Stimulated activated CD4-positive, alpha-beta T cell treated with anti-CD3 and anti-CD28 coated beads, Interleukin-15, amount 100 ng/mL, for 1 hour (primary cell): Measurements from ENCODE around the gene ITGBL1.

ENCODE experiments used
- DNase-seq, 2 donors: peaks; one replicate each; pipeline ENCODE4 v3.0.0-alpha.2; 2020; ENCODE audit warnings: low read depth in 1 of 2, low spot score in 1 of 2

ITGBL1 gene

DNA sequence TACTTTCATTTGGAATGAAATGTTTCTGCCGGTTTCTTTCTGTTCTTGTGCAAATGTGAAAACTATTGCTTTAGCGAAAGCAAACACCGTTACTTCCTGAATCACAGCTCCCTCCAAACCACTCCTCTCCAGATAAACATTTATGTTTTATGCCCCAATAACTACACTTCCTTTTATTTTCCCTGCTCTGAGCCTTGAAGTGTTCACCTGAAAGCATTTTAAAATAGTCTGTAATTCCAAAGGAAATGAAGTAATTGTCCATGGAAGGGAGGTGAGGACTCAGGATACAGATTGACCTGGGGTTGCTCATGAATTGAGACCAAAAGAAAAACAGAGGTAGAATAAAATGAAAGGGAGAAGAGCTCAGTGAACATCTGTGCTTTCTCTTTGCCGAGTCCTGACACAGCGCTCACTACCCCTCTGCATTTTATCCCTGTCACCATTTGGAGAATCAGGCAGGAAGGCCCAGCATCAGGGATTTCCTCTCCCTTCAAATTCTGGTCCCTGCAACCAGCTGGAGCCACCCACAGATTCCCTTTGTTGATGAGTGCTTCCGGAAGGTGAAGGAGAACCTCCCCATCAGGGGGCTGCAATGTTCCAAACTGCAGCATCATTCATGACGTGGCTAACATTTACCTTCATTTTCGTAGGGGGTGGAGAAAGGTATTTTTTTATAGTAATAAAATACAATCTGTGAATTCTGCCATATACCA, 171.9 kb downstream of the ITGBL1 start:
- no peak for DNase-seq

DNA sequence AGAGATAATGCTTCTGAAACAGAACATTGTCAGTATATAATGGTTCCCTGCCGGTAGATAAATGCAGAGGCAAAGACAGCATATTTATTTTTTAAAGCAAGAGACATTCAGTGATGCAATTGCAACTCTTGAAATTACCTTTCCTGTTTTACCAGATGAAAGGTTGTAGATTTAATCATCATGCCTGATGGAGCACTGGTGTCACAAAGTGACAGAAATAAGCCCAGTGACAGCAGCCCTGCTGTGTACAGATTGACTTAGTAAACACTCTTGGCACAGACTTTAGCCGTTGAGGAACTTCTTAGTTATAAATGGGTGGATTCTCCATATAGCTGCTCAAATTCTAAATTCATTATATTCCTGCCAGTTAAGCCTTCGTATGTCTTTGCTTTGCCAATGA, 172.5 kb downstream of the ITGBL1 start:
- no peak for DNase-seq

DNA sequence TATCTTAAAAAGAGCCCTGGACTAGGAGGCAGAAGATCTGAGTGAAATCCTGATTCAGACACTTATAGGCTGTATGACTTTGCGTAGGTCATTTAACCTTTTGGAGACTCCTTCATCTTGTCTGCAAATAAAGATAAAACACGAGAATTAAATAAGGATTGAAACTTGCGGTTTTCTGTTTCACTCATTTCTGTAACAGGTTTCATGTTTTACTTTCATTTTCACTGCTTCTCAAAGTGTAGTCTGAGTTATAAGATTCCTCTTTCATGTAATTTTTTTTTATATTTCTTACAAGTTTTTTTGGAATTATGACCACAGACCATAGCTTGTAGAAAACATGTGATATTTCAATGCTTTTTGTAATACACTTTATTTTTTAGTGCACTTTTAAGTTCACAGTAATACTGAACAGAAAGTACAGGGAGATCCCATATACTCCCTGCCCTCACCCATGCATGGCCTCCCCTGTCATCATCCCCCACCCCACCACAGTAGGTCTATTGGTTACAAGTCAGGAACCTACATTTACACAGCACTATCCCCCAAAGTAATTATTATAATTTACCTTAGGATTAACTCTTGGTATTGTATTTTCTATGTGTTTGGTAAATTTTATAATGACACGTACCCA, 174.6 kb downstream of the ITGBL1 start:
- DNase-seq = no peak

DNA sequence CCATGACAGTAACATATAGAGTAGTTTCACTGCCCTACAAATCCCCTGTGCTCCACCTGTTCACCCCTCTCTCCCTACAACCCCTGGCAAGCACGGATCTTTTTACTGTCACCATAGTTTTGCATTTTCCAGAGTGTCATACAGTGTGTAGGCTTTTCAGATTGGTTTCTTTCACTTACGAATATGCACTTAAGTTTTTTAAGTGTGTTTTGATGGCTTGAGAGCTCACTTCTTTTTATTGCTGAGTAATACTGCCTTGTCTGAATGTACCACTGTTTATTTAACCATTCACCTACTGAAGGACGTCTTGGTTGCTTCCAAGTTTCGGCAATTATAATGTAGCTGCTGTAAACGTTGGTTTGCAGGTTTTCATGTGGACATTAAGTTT, 175.1 kb downstream of the ITGBL1 start:
- DNase-seq = no peak

DNA sequence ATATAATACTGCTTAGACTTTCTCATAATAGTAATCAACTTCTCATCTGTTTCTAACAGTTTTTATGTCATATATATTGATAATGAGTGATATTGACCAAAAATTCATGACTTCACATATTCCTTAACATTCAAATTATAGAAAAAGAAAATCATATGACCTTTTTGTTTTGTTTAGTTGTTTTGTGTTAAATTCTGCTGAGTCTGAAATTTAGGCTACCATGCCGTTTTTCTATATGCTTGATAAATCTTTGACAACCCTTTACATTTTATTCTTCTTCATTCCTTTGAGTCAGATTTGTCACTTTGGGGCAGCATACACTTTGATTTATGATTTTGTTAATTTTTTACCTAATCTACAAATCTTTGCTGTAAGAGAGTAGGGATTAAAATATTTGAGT, 176.4 kb downstream of the ITGBL1 start:
- no peak for DNase-seq

DNA sequence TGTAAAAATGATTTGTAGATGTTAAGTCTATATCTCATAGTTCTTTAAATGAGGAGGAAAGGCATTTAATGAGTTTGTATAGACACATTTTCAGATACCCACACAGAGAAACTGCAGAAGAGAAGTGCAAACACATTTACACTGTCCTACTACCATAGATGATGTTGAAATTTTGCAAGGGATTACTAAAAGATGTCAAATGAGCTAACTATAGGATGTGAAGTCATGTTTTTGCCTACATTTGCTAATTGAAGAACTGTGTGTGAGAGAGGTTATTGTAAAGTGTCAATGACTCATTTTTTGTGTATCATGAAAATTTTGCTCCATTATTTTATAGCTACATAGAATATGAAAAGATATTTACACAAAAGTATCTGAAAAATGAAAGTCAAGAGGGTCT, 178.9 kb downstream of the ITGBL1 start:
- no peak for DNase-seq

DNA sequence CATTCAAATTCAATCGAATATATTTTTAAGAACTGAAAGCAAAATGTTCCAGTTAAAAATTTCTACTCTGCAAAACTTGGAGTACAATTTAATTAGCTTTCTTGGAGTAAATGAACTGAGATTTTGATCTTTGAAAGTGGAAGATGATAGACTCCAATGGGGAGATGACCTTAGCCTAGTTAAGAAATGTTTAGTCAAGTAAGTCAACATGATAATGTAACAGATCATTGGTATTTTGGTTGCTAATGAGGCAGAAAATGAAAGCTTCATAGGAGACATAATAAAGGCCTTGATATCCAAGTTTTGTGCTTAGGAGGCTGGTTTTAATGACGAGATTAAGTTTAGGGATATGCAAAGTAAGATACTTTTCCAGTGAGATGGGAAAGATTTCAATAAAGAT, 181.7 kb downstream of the ITGBL1 start:
- DNase-seq = no peak

DNA sequence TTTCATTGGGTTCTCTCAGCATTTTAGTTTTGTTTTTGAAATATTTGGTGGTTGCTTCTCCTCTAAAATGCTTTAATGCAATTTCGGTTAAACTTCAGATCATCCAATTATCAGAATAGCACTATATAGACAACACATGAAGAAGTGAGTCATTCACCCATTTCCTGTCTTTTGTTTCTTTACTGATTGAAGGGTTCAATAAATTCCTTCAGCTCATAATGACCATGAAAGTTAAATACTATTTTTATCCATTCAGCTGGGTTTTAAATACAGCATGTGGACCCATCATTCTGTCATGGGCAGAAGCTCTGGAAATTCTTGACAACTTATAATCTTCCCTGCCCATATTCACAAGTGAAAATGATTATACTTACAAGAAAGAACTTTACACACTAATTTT, 187.2 kb downstream of the ITGBL1 start:
- no peak for DNase-seq

DNA sequence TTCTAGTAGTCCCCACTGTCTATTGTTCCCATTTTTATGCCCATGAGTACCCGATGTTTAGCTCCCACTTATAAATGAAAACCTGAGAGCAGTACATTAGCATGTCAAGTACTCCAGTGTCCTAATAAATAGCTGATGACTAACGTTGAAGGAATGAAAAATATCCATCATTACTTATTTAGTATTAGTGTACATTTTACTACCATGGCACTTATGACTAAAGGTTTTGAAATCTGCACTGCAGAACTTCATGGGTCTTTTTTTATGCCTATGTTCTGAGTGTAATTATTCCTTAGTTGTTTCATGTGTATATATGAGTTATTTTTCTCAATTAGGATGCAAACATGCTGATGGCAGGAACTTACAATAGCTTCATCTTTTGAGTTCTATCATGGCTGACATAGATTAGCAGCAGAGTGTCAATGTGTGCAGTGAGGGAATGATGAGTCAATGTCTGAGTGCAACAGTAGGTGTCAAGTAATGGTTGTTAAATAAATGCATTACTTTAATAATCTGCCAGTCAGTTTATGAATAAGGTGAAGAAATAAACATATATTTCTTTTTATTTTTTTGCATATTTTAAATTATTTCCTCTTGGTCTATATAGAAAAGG, 188.4 kb downstream of the ITGBL1 start:
- DNase-seq = no peak

DNA sequence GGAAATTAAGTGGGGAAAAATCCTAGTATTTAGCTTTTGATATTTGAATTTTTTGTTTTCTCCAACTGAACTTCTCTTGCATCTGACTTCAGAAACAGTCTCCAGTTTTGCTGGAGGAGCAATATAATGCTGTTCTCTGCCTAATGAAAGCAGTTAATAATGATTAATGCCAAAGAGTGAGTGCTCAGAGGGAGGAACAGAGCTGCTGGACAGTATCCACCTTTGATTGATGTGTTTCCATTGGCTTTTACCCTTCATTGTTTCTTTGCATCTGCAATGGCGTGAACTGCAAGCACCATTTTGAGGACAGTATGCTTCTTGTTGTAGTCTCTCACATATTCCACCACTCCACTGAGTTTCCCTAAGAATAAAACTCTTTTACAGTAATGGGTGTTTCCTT, 193.4 kb downstream of the ITGBL1 start:
- no peak for DNase-seq

DNA sequence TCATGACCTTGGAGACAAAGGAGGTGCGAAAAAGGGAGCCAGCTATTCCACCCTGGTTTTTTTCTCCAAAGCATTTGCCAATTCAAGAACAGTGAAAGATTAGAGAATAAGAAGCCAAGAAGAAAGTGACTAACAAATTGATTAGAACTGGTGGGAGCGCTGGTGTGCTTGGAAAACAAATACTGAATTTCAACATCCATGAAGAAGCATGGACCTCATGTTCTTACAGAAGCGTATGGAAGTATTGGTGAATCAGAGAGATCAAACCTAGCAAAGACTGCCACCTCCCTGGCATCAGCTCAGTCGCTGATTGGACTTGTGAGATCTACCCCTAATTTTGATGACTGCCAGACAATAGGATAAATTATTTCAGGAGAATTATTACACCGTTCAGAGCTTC, 195.3 kb downstream of the ITGBL1 start:
- DNase-seq = no peak

DNA sequence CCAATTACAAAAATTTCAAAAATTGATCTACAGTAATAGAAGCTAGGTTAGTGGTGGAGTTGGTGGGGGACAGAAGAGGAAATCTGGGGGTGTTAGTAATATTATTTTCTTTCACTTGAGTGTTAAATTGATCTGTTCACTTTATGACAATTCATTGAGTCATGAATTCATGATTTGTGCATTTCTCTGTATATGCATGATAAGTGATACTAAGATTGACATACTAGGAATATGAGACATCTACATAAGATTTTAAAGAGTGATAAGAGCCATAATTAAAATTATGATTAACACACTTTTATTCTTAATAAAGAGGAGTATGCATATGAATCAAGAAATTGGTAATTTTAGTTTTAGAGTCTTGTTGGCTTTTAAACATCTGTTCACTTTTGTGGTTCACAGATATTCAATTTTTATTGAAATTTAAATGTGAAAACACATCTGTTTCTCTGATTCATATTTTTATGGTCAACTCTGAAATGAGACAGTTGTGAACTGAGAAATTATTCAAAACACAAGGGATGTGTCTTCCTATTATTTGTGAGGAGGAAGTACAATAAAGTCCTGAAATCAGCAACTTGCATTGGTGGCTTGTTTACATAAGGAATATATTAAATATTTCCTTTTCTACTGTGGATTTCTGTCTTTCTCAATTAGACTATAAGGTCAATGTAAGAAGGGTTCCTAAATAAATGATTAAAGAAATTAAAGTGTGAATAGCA, 196.5 kb downstream of the ITGBL1 start:
- DNase-seq = no peak

DNA sequence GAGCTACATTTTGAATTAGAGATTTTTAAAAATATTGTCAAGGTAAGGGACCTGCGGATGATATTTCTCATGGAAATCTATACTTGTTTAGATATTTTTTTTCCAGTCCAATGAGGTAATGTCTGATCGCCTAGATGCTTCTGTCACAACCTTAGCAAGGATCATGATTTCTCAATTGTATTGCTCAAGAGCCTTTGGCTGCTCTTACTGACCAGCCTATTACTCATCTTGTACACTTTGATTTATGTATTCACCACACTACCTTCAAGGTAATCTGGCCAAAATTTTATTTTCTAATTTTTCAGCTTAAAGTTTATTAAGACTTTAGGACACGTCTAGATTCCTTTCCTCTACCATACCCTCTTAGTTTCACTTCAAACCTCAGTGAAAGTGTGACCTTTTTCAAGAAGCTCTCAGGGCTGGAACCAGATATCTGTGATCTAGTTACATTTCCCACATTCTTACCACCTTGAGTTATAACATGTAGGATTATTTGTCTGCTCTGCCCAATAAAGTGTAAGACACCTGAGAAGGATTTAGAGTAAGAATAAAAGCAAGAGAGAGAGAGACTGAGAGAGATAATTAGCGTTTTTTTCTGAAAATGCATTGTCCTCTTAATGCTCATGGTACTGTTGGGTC, 197.1 kb downstream of the ITGBL1 start:
- DNase-seq = no peak

DNA sequence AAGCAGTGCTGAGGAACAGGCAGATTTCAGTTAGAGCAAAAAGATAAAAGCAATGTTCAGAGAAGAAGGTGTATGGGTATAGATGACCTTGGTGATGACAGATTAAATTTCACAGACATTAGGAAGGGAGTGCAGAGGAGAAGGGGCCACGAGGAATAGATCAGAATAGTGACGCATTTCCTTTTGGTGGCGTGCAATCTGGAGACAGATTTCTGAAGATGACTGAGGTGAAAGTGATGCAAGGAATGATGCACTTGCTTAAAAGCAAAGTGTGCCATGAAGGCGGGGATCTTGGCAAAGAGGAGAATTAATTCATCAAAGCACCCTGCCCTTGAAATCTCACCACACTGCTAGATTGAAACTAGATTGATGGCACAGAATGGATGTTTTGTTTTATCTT, 202.4 kb downstream of the ITGBL1 start:
- DNase-seq = no peak

DNA sequence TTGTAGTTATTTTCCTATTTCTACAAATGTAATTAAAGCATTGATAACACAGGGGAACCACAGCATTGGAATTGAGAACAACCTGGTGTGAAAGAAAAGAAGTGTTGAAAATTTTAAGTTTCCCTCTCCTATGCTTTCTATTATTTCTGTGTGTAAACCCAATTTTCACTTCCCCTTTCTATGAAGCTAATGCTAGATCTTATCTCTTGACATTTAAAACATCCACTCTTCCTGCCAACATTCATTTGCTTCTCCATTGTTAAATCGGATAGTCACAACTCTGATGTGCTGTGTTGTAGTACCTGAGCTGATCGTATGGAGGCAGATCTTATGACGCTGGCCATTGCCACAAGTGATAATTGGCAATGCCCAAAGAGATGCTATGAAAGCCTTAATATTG, 203.0 kb downstream of the ITGBL1 start:
- DNase-seq = no peak

DNA sequence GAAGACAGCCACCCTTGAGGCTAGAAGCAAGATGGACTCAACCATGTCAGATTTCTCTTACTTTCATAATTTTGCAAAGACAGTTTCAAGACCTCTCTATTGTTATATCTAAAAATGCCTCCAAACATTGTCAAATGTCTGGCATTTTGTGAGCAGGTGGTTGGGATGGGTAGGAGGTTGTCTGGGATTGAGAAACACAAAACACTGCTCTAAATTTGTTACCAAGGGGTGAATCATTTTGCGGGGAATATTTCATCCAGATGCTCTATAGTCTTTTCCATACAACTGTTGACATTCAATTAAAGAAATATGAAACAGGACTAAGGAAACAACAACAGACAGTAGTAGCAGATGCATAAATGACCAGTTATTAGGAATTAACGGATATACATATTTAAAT, 208.2 kb downstream of the ITGBL1 start:
- no peak for DNase-seq

DNA sequence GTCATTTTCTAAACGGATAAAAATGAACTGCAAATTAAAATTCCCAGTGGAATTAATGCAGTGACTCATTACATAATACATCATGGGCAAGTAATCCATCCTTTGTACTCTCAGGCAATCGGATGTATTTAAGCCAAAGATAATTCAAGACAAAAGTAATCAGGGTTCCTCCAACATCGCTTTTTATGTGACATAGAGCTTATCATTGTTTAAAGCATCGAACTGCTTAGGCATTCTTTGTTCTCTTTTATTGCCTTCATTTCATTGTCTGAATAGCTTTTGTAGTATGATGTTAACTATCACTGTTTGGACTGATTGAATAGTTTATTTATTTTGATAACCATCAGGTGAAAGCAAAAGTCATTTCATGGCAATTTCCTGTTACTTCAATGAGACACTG, 209.4 kb downstream of the ITGBL1 start:
- DNase-seq = no peak

DNA sequence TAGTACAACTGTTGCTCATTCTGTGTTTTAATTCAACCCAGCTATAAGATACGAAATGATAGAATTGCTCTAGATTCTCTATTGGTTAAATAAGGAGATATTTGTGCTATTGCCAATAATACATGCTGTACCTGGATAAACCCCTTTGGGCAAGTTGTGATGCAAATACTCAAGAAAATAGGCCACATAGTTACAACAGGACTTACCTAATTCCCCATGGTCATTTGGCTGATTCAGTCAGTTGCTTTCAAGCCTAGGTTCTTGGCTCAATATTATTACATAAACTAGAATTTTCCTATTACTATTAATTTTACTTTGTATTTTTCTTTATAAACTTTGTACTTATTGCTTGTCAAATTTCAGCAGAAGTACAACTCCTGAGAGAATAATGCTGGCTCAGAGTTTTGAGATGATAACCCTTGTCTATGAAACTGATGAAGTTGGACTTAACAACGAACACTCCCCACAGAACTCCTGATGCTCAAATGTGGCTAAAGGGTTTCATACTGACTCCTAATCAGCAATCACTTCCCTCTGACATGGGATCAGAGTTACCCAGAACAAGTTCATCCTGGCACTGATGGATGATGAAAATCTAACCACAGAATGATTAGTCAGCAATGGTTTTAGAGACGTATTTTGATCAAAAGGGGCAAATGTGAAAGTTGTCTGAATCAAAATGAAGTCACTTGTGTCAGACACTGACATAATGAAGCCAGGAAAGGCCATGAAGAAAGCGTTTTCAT, 221.1 kb downstream of the ITGBL1 start:
- DNase-seq = no peak

DNA sequence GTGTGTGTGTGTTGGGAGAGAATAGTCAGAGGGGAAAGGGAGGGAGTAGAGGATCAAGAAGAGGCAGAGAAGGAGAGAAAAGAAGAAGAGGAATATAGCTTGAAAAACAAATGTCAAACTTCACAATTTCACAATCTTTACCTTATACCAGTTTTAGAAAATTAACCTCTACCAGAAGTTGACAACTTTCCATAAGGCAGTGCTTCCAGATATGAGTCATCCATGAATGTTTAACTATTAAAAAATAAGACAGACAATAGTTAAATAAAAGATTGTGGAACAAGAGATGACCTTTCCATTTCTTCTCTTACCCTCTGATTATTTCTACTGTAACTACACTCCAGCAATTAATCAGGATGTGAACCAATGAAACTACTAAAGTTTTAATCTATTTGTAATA, 229.4 kb downstream of the ITGBL1 start:
- no peak for DNase-seq

DNA sequence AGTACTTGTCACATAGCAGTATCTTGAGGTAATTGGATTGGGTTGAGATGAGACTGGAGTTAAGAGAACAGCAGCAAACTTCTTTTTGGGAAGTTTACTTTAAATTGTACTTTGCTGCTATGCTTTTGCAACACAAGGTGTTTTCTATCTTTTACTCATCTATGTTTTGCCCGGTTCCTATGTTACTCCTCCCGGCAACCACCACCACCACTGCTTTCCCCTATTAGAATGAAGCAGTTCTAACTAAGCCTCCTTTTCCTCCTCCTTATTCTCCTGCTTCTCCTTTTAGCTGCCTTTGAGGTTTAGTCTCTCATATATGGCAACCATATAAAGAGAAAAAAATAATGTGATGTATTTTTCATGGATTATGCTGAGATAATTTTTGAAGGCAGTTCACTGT, 233.5 kb downstream of the ITGBL1 start:
- no peak for DNase-seq

DNA sequence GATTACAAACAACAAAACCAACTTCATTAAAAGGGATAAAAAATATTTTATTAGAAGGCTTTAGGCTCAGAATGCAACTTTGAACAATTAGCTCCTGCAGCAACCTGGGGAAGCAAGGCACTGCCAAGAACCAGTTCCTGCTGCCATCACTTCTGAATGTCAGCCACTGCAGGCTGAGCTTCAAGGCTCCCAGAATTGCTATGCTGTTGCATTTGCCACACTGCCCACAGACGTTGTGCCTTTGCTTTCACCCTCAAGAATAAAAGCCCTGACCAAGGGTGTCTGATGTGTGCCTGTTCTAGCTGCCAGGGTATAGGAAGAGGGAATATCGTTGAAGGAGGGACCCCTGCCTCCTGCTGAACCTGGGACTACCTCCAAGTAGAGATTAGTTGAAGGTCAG, 238.4 kb downstream of the ITGBL1 start:
- no peak for DNase-seq
